HEK293 (cell line): Measurements from ENCODE around the gene ZNF556.

ENCODE experiments used
- CTCF ChIA-PET: fragments of 350-600 bp; formaldehyde crosslinking; extraction: SDS; loops from one replicate; lab custom pipeline; 2021; ENCODE audit warnings: antibody characterized with exemption; lab: Yijun Ruan, JAX
- POLR2A ChIA-PET: fragments of 300-600 bp; formaldehyde crosslinking; extraction: SDS; loops from one replicate; lab custom pipeline; 2020; ENCODE audit warnings: antibody characterized with exemption, inconsistent platforms; lab: Yijun Ruan, JAX
- H3K27ac ChIP-seq: fragments of 200-500 bp; sonication (Bioruptor generic); 2 replicates; pipeline ENCODE4 v1.5.1; 2014; ENCODE audit warnings: low read depth, low read length, control low read depth, inconsistent platforms; ENCODE audit errors: extremely low read depth
- H3K36me3 ChIP-seq, 2 experiments: fragments of 200-500 bp in 1 of 2; sonication (Bioruptor generic) in 1 of 2; 1 replicate in 1 of 2; 2 replicates in 1 of 2; pipeline ENCODE4 v1.5.1; 2014 to 2017; ENCODE audit warnings: inconsistent platforms in 2 of 2, low read length in 2 of 2; ENCODE audit not compliant: control insufficient read depth in 2 of 2, insufficient read depth in 1 of 2
- H3K4me1 ChIP-seq: fragments of 200-500 bp; sonication (Bioruptor generic); 2 replicates; pipeline ENCODE4 v1.5.1; 2014; ENCODE audit warnings: mild to moderate bottlenecking, low read length, inconsistent platforms; ENCODE audit not compliant: control insufficient read depth, insufficient read depth
- H3K4me3 ChIP-seq: 2 replicates; pipeline ENCODE4 v1.5.1; 2011; ENCODE audit warnings: low read depth, mild to moderate bottlenecking, control low read depth, low read length, moderate library complexity
- H3K9me3 ChIP-seq: fragments of 200-500 bp; sonication (Bioruptor generic); 2 replicates; pipeline ENCODE4 v1.5.1; 2014; ENCODE audit warnings: low read depth, low read length, inconsistent platforms; ENCODE audit not compliant: control insufficient read depth, insufficient read depth
- MEIS1 ChIP-seq: sonication (generic); formaldehyde crosslinking; IDR thresholded peaks from 2 replicates; pipeline ENCODE4 v1.8.1; 2022; ENCODE audit warnings: missing genetic modification reagents, mild to moderate bottlenecking, borderline replicate concordance
- OSR2 ChIP-seq: fragments of 450-650 bp; formaldehyde crosslinking; IDR thresholded peaks from 2 replicates; pipeline ENCODE4 v1.5.1; 2016; ENCODE audit warnings: missing biosample characterization, missing genetic modification characterization
- ZBTB1 ChIP-seq: fragments of 450-650 bp; formaldehyde crosslinking; IDR thresholded peaks from 2 replicates; pipeline ENCODE4 v1.5.1; 2016; ENCODE audit warnings: missing biosample characterization, missing genetic modification characterization
- ZBTB21 ChIP-seq: fragments of 450-650 bp; formaldehyde crosslinking; IDR thresholded peaks from 2 replicates; pipeline ENCODE4 v1.5.1; 2017; ENCODE audit warnings: missing biosample characterization, missing genetic modification characterization
- ZEB2 ChIP-seq: fragments of 450-650 bp; formaldehyde crosslinking; IDR thresholded peaks from 2 replicates; pipeline ENCODE4 v1.5.1; 2016; ENCODE audit warnings: missing biosample characterization, missing genetic modification characterization
- ZNF114 ChIP-seq: fragments of 450-650 bp; formaldehyde crosslinking; IDR thresholded peaks from 2 replicates; pipeline ENCODE4 v1.5.0; 2017; ENCODE audit warnings: missing biosample characterization, missing genetic modification characterization
- ZNF121 ChIP-seq: fragments of 450-650 bp; formaldehyde crosslinking; IDR thresholded peaks from 2 replicates; pipeline ENCODE4 v1.5.1; 2016; ENCODE audit warnings: missing biosample characterization, missing genetic modification characterization
- ZNF133 ChIP-seq: fragments of 450-650 bp; formaldehyde crosslinking; IDR thresholded peaks from 2 replicates; pipeline ENCODE4 v1.5.1; 2016; ENCODE audit warnings: missing biosample characterization, missing genetic modification characterization
- ZNF138 ChIP-seq: fragments of 450-650 bp; formaldehyde crosslinking; IDR thresholded peaks from 2 replicates; pipeline ENCODE4 v1.5.1; 2016; ENCODE audit warnings: missing biosample characterization, missing genetic modification characterization, borderline replicate concordance
- ZNF19 ChIP-seq: fragments of 450-650 bp; formaldehyde crosslinking; IDR thresholded peaks from 2 replicates; pipeline ENCODE4; 2016; ENCODE audit warnings: missing biosample characterization, missing genetic modification characterization, low read depth
- ZNF223 ChIP-seq: fragments of 450-650 bp; formaldehyde crosslinking; IDR thresholded peaks from 2 replicates; pipeline ENCODE4 v1.5.1; 2016; ENCODE audit warnings: missing biosample characterization, missing genetic modification characterization
- ZNF280D ChIP-seq: fragments of 450-650 bp; formaldehyde crosslinking; IDR thresholded peaks from 2 replicates; pipeline ENCODE4 v1.5.1; 2016; ENCODE audit warnings: missing biosample characterization, missing genetic modification characterization
- ZNF354C ChIP-seq: fragments of 450-650 bp; formaldehyde crosslinking; IDR thresholded peaks from 2 replicates; pipeline ENCODE4 v1.5.1; 2016; ENCODE audit warnings: missing biosample characterization, missing genetic modification characterization, low read depth, borderline replicate concordance
- ZNF366 ChIP-seq: fragments of 450-650 bp; formaldehyde crosslinking; conservative IDR thresholded peaks from 2 replicates; pipeline ENCODE4 v1.5.1; 2016; ENCODE audit warnings: missing biosample characterization, missing genetic modification characterization
- ZNF404 ChIP-seq: fragments of 450-650 bp; formaldehyde crosslinking; IDR thresholded peaks from 2 replicates; pipeline ENCODE4 v1.5.1; 2017; ENCODE audit warnings: missing biosample characterization, missing genetic modification characterization
- ZNF510 ChIP-seq: fragments of 450-650 bp; formaldehyde crosslinking; IDR thresholded peaks from 2 replicates; pipeline ENCODE4 v1.5.1; 2018; ENCODE audit warnings: mild to moderate bottlenecking, missing genetic modification characterization, missing biosample characterization; ENCODE audit not compliant: insufficient replicate concordance
- ZNF623 ChIP-seq: fragments of 450-650 bp; formaldehyde crosslinking; IDR thresholded peaks from 2 replicates; pipeline ENCODE4 v1.5.1; 2016; ENCODE audit warnings: missing biosample characterization, missing genetic modification characterization
- ZNF629 ChIP-seq: fragments of 450-650 bp; formaldehyde crosslinking; IDR thresholded peaks from 2 replicates; pipeline ENCODE4 v1.5.1; 2017; ENCODE audit warnings: missing biosample characterization, missing genetic modification characterization
- ZNF837 ChIP-seq: fragments of 450-650 bp; formaldehyde crosslinking; IDR thresholded peaks from 2 replicates; pipeline ENCODE4 v1.5.1; 2016; ENCODE audit warnings: missing biosample characterization, missing genetic modification characterization
- TF ChIP-seq, protein P1 (sequence below): fragments of 450-650 bp; formaldehyde crosslinking; IDR thresholded peaks from 2 replicates; pipeline ENCODE4 v1.5.1; 2016; ENCODE audit warnings: missing biosample characterization, missing genetic modification characterization
- TF ChIP-seq, protein P2 (sequence below): fragments of 450-650 bp; formaldehyde crosslinking; IDR thresholded peaks from 2 replicates; pipeline ENCODE4 v1.5.1; 2016; ENCODE audit warnings: missing biosample characterization, missing genetic modification characterization
- TF ChIP-seq, protein P3 (sequence below): fragments of 450-650 bp; formaldehyde crosslinking; IDR thresholded peaks from 2 replicates; pipeline ENCODE4 v1.5.1; 2016; ENCODE audit warnings: missing biosample characterization, missing genetic modification characterization, low read depth
- TF ChIP-seq, protein P4 (sequence below): fragments of 450-650 bp; formaldehyde crosslinking; IDR thresholded peaks from 2 replicates; pipeline ENCODE4 v1.5.1; 2016; ENCODE audit warnings: missing biosample characterization, missing genetic modification characterization
- TF ChIP-seq, protein P5 (sequence below): fragments of 450-650 bp; formaldehyde crosslinking; optimal IDR thresholded peaks from 2 replicates; pipeline ENCODE3; 2016; ENCODE audit warnings: missing biosample characterization, mild to moderate bottlenecking, missing genetic modification characterization

Gene ZNF556

DNA sequence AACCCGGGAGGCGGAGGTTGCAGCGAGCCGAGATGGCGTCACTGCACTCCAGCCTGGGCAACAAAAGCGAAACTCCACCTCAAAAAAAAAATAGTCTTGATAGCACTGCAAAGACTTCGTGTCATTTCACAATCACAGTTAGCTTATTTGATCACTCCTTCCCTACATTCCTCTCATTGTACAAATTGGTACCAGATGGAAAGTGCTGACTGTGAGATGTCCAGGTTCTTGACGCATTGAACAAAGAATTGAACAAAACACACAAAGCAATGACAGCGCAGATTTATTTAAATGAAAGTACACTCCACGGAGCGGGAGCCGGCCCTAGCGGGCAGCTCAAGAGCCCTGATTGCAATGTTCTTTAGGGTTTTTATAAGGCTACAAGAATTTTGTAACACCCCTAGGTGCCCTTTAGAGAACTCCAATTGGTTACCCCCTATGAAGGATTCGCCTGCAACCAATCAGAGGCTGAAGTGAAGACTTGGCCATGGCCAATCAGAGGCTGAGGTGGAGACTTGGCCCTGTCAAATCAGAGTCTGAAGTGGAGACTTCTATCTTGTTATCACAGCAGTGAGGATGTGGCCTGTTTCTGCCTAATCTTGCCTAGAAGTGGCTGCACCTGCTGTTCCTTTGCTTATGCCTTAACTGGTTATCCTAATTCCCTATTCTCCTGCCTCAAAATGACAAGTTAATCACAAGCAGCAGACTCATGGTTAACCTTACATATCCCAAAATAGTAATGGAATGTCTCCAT lies 16.7 kb downstream of the ZNF556 start:
- no peak overlapping the region for H3K4me3 ChIP-seq
- no peaks in the 10 kb centered on the region for H3K36me3 ChIP-seq
- TF ChIP-seq ZNF837 (tag by site-specific recombination) (no peak), ZNF223 (tag by site-specific recombination) (no peak), ZNF510 (tag by site-specific recombination) (no peak), OSR2 (tag by site-specific recombination) (no peak), ZNF280D (no peak), ZNF121 (tag by site-specific recombination) (no peak), ZNF366 (tag by site-specific recombination) (no peak), ZNF19 (tag by site-specific recombination) (no peak), ZBTB21 (tag by site-specific recombination) (no peak), ZBTB1 (tag by site-specific recombination) (no peak), ZEB2 (tag by site-specific recombination) (no peak), ZNF114 (tag by site-specific recombination) (no peak)
- TF ChIP-seq, protein P1, sequence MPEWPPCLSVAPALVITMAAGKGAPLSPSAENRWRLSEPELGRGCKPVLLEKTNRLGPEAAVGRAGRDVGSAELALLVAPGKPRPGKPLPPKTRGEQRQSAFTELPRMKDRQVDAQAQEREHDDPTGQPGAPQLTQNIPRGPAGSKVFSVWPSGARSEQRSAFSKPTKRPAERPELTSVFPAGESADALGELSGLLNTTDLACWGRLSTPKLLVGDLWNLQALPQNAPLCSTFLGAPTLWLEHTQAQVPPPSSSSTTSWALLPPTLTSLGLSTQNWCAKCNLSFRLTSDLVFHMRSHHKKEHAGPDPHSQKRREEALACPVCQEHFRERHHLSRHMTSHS (tag by site-specific recombination), result no peak
- TF ChIP-seq, protein P2, sequence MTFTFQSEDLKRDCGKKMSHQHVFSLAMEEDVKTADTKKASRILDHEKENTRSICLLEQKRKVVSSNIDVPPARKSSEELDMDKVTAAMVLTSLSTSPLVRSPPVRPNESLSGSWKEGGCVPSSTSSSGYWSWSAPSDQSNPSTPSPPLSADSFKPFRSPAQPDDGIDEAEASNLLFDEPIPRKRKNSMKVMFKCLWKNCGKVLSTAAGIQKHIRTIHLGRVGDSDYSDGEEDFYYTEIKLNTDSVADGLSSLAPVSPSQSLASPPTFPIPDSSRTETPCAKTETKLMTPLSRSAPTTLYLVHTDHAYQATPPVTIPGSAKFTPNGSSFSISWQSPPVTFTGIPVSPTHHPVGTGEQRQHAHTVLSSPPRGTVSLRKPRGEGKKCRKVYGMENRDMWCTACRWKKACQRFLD (tag by site-specific recombination), result no peak
- H3K27ac ChIP-seq, result no peak overlapping the region
- POLR2A ChIA-PET, result no interaction called here
- no peaks in the 10 kb centered on the region for H3K4me1 ChIP-seq
- CTCF ChIA-PET, result interaction anchor here (0.6 kb wide), 1 partner anchor 42 kb away, joined by 3 read pairs; no protein-coding TSS in a partner anchor
- H3K9me3 ChIP-seq, result no peaks in the 10 kb centered on the region

DNA sequence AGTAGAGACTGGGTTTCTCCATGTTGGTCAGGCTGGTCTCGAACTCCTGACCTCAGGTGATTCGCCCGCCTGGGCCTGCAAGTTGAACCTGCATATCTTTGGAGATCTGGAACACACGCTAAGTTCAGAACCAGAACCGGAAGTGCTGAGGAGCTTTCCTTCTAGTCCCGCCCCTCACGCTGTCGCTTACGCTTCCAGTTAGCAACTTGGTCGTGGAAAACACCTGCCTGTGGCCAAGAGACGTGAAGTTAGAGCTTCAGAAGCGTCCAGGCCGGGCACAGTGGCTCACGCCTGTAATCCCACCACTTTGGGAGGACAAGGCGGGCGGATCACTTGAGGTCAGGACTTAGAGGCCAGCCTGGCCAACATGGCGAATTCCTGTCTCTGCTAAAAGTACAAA lies 18.6 kb downstream of the ZNF556 start:
- CTCF ChIA-PET, result interaction anchor here (0.6 to 2.7 kb wide), 2 partner anchors 64 to 136 kb away, joined by 3 to 13 read pairs; no protein-coding TSS in a partner anchor
- H3K9me3 ChIP-seq, result no peaks in the 10 kb centered on the region
- H3K4me1 ChIP-seq, result no peaks in the 10 kb centered on the region
- POLR2A ChIA-PET, result no interaction called here
- H3K4me3 ChIP-seq, result no peak overlapping the region
- H3K27ac ChIP-seq, result no peak overlapping the region
- H3K36me3 ChIP-seq, result no peaks in the 10 kb centered on the region
- no peak for TF ChIP-seq ZNF354C
- TF ChIP-seq, protein P3, sequence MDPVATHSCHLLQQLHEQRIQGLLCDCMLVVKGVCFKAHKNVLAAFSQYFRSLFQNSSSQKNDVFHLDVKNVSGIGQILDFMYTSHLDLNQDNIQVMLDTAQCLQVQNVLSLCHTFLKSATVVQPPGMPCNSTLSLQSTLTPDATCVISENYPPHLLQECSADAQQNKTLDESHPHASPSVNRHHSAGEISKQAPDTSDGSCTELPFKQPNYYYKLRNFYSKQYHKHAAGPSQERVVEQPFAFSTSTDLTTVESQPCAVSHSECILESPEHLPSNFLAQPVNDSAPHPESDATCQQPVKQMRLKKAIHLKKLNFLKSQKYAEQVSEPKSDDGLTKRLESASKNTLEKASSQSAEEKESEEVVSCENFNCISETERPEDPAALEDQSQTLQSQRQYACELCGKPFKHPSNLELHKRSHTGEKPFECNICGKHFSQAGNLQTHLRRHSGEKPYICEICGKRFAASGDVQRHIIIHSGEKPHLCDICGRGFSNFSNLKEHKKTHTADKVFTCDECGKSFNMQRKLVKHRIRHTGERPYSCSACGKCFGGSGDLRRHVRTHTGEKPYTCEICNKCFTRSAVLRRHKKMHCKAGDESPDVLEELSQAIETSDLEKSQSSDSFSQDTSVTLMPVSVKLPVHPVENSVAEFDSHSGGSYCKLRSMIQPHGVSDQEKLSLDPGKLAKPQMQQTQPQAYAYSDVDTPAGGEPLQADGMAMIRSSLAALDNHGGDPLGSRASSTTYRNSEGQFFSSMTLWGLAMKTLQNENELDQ (tag by site-specific recombination), result no peak
- TF ChIP-seq ZNF629 (tag by site-specific recombination), result no peak
- no peak for TF ChIP-seq ZNF623 (tag by site-specific recombination)
- TF ChIP-seq, protein P4, sequence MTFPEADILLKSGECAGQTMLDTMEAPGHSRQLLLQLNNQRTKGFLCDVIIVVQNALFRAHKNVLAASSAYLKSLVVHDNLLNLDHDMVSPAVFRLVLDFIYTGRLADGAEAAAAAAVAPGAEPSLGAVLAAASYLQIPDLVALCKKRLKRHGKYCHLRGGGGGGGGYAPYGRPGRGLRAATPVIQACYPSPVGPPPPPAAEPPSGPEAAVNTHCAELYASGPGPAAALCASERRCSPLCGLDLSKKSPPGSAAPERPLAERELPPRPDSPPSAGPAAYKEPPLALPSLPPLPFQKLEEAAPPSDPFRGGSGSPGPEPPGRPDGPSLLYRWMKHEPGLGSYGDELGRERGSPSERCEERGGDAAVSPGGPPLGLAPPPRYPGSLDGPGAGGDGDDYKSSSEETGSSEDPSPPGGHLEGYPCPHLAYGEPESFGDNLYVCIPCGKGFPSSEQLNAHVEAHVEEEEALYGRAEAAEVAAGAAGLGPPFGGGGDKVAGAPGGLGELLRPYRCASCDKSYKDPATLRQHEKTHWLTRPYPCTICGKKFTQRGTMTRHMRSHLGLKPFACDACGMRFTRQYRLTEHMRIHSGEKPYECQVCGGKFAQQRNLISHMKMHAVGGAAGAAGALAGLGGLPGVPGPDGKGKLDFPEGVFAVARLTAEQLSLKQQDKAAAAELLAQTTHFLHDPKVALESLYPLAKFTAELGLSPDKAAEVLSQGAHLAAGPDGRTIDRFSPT (tag by site-specific recombination), result no peak
- no peak for TF ChIP-seq ZNF138 (tag by site-specific recombination)
- TF ChIP-seq MEIS1, result no peak
- no peak for TF ChIP-seq ZNF404 (tag by site-specific recombination)
- no peak for TF ChIP-seq ZNF133 (tag by site-specific recombination)
- TF ChIP-seq, protein P5, sequence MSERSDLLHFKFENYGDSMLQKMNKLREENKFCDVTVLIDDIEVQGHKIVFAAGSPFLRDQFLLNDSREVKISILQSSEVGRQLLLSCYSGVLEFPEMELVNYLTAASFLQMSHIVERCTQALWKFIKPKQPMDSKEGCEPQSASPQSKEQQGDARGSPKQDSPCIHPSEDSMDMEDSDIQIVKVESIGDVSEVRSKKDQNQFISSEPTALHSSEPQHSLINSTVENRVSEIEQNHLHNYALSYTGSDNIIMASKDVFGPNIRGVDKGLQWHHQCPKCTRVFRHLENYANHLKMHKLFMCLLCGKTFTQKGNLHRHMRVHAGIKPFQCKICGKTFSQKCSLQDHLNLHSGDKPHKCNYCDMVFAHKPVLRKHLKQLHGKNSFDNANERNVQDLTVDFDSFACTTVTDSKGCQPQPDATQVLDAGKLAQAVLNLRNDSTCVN (tag by site-specific recombination), result no peak
